OCI-LY1 (cell line): ENCODE data around the gene CNTNAP2.

ENCODE experiments used
- EZH2 ChIP-seq: fragments of 200-600 bp; sonication (generic), shearing (Covaris generic); IDR thresholded peaks from 2 replicates; pipeline ENCODE4 v1.8.0; 2017; ENCODE audit warnings: borderline replicate concordance, mixed run types, mild to moderate bottlenecking, antibody characterized with exemption, low read length, moderate library complexity, mixed read lengths
- TF ChIP-seq, protein P1 (sequence below): fragments of 200-600 bp; sonication (generic), shearing (Covaris generic); IDR thresholded peaks from 2 replicates; pipeline ENCODE4 v1.5.1; 2017; ENCODE audit warnings: mild to moderate bottlenecking, antibody characterized with exemption, low read length, moderate library complexity, mixed read lengths

DNA sequence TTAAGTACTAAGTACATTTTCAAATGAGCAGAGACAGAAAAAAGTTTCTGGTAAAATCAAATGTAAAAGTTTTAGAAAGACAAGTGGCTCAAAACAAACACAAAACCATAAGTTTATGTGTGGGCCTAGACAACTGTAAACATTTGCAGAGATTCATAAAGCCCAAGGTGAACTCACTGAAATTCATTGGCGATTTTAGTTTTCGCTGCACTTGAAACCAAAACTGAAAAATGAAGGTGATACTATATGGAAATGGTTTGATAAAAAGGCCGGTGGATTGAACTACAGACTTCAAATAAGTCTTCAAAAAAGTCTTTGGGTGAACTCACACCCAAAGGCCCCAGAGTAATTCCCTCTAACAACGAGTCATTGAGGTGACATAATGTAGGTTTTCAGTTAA, 1289.0 kb downstream of the CNTNAP2 start:
- TF ChIP-seq, protein P1, sequence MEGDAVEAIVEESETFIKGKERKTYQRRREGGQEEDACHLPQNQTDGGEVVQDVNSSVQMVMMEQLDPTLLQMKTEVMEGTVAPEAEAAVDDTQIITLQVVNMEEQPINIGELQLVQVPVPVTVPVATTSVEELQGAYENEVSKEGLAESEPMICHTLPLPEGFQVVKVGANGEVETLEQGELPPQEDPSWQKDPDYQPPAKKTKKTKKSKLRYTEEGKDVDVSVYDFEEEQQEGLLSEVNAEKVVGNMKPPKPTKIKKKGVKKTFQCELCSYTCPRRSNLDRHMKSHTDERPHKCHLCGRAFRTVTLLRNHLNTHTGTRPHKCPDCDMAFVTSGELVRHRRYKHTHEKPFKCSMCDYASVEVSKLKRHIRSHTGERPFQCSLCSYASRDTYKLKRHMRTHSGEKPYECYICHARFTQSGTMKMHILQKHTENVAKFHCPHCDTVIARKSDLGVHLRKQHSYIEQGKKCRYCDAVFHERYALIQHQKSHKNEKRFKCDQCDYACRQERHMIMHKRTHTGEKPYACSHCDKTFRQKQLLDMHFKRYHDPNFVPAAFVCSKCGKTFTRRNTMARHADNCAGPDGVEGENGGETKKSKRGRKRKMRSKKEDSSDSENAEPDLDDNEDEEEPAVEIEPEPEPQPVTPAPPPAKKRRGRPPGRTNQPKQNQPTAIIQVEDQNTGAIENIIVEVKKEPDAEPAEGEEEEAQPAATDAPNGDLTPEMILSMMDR = no peak
- TF ChIP-seq EZH2 = no peak
